ENCODE results near the gene TRIM17. TPM values are rescaled to one million over a fixed set of nuclear protein-coding genes. Genes with fewer than 3 reads are reported as not detected.

TRIM17 gene
- total and polyA plus RNA-seq, 9 donors = 0.27 to 1.0 (median 0.57) TPM

GRCh38 chr1:228410015-228410414 lies 6.6 kb downstream of the TRIM17 start:
- WGBS (ENCODE audit: insufficient coverage) = 80% methylated on average over 5 of the region's 8 CpGs
- H3K4me1 ChIP-seq (ENCODE audit: control insufficient read depth, insufficient read depth, low read length) = peaks cover 21% of the 10 kb centered on the region
- H3K27ac ChIP-seq (ENCODE audit: low read length) = no peak overlapping the region
- no peak for DNase-seq
- H3K9me3 ChIP-seq (replicated peaks; ENCODE audit: control insufficient read depth, low read depth, low read length) = no peaks in the 10 kb centered on the region
- H3K36me3 ChIP-seq (ENCODE audit: control insufficient read depth, insufficient read depth, low read length) = peaks cover 6% of the 10 kb centered on the region
- H3K4me3 ChIP-seq (ENCODE audit: low read length) = no peak overlapping the region
- H3K27me3 ChIP-seq (ENCODE audit: control insufficient read depth, insufficient read depth, low read length) = peaks cover 7% of the 10 kb centered on the region

GRCh38 chr1:228408869-228409805 lies 7.5 kb downstream of the TRIM17 start:
- Histone ChIP-seq H3K4me1 (ENCODE audit: control insufficient read depth, insufficient read depth, low read length) (peaks cover 23% of the 10 kb centered on the region), H3K27ac (ENCODE audit: low read length) (no peak overlapping the region), H3K9me3 (replicated peaks; ENCODE audit: control insufficient read depth, low read depth, low read length) (no peaks in the 10 kb centered on the region), H3K4me3 (ENCODE audit: low read length) (no peak overlapping the region), H3K36me3 (ENCODE audit: control insufficient read depth, insufficient read depth, low read length) (peaks cover 6% of the 10 kb centered on the region), H3K27me3 (ENCODE audit: control insufficient read depth, insufficient read depth, low read length) (no peaks in the 10 kb centered on the region)
- no peak for DNase-seq
- WGBS (ENCODE audit: insufficient coverage) = 88% methylated on average over 12 of the region's 19 CpGs

DNA sequence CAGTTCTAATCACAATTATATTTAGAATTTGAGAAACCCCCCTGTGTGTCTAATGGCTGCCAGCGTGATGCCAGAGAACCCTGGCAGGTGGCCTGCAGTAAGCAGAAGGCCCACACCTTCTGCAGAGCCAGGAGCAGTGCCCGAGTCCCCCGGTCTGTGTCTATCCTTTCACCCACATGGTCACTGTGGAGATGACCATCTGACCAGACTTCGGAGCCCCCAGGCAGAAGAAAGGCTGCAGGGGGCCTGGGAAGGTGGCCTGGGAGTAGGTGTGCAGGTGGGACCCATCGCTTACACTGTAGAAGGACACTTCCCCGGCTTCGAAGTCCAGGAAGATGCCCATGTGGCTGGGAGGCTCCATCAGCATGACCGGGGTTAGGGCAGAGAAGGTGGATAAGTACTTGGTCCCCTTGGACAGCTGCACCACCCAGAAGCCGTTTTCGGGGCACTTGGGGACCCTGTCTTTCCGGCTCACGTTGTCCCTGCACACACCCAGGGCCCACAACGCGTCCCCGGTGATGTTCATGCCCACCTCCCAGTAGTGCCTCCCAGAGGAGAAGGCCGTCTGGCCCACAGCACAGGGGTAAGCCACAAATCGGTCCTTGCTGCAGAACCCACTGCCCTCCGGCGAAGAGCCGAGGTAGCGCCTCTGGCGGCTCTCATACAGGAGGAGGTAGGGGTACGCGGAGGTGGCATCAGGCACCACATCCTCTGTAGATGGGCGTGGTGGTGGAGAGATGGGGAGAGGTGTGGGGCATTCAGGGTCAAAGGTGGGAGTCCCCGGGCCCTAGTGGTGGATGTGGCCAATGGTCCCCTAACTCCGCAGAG lies 8.4 kb downstream of the TRIM17 start:
- Histone ChIP-seq H3K4me3 (ENCODE audit: low read length) (no peak overlapping the region), H3K27ac (ENCODE audit: low read length) (no peak overlapping the region)
- WGBS (ENCODE audit: insufficient coverage) = 95% methylated on average over 20 of the region's 27 CpGs

DNA sequence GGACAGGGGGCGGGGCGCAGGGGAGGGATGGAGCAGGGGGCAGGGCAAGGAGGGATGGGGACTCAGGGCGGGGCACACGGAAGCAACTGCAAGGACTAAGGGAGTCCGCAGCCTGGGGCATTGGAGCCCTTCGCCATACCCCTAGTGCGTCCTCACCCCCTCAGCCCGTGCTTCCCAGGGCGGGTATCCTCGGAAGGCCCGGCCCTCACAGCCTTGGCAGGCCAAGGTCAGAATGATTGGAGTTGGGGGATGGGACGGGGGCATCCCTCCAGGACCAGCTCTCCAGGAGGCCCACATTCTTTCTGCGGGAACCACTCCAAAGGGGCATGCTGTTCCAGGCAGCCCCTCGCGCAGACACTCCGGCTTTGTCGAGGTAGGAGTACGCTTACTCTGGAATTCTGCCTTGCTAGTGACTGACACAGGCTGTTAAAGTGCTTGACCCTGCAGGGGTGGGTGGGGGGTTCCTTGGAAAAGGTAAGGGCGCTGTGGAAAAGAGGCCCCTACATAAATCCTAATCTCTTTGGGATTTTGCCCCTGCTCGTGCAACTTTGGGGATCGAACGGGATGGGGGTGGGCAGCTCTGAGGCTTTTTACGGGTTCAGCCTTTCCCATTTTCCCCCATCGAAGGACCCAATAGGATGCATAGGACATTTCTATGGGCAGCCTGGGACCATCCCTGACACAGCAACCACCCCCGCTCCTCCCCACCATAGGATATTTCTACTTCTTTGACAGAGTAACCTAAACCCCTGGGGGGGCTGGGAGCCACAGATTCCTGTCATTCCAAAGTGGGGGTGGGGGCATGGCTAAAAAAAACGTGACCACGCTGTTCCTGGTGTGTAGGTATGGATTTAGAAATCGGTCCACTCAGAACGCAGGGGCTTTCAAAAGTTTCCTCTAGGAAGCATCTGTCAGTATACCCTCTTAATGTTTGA lies 9.3 kb downstream of the TRIM17 start:
- Histone ChIP-seq H3K27ac (ENCODE audit: low read length) (peak overlapping the region; percentile 35), H3K9me3 (replicated peaks; ENCODE audit: control insufficient read depth, low read depth, low read length) (no peaks in the 10 kb centered on the region), H3K27me3 (ENCODE audit: control insufficient read depth, insufficient read depth, low read length) (no peaks in the 10 kb centered on the region), H3K4me1 (ENCODE audit: control insufficient read depth, insufficient read depth, low read length) (peaks cover 23% of the 10 kb centered on the region), H3K36me3 (ENCODE audit: control insufficient read depth, insufficient read depth, low read length) (peaks cover 16% of the 10 kb centered on the region), H3K4me3 (ENCODE audit: low read length) (peak overlapping the region; percentile 78)
- 6% methylated on average over 9 of the region's 29 CpGs for WGBS (ENCODE audit: insufficient coverage)
- no peak for DNase-seq

More for the DNA sequence above, 8.4 kb downstream of the TRIM17 start:
- H3K4me1 ChIP-seq (ENCODE audit: control insufficient read depth, insufficient read depth, low read length) = peaks cover 23% of the 10 kb centered on the region
- H3K36me3 ChIP-seq (ENCODE audit: control insufficient read depth, insufficient read depth, low read length) = peaks cover 9% of the 10 kb centered on the region
- no peaks in the 10 kb centered on the region for H3K27me3 ChIP-seq (ENCODE audit: control insufficient read depth, insufficient read depth, low read length)
- no peak for DNase-seq
- no peaks in the 10 kb centered on the region for H3K9me3 ChIP-seq (replicated peaks; ENCODE audit: control insufficient read depth, low read depth, low read length)

DNA sequence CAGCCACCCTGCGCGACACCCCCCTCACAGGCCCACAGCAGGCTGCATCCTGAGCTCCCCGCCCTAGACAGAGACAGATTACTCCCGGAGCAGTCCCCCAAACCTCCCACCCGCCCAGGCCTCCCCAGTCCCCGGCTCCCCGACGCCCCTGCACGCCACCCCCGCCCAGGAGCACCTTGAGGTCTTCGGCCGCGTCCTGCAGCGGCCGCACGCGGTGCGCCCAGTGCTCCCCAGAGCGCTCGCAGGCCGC lies 10.8 kb downstream of the TRIM17 start:
- Histone ChIP-seq H3K4me1 (ENCODE audit: control insufficient read depth, insufficient read depth, low read length) (peaks cover 23% of the 10 kb centered on the region), H3K9me3 (replicated peaks; ENCODE audit: control insufficient read depth, low read depth, low read length) (no peaks in the 10 kb centered on the region), H3K4me3 (ENCODE audit: low read length) (peak overlapping the region; percentile 78), H3K27me3 (ENCODE audit: control insufficient read depth, insufficient read depth, low read length) (no peaks in the 10 kb centered on the region), H3K27ac (ENCODE audit: low read length) (no peak overlapping the region), H3K36me3 (ENCODE audit: control insufficient read depth, insufficient read depth, low read length) (peaks cover 23% of the 10 kb centered on the region)
- WGBS (ENCODE audit: insufficient coverage) = 0% methylated on average over 15 of the region's 21 CpGs
- no peak for DNase-seq

GRCh38 chr1:228405200-228405978 lies 11.3 kb downstream of the TRIM17 start:
- Histone ChIP-seq H3K27ac (ENCODE audit: low read length) (no peak overlapping the region), H3K4me3 (ENCODE audit: low read length) (peak overlapping the region; percentile 78)
- 21% methylated on average over 10 of the region's 11 CpGs for WGBS (ENCODE audit: insufficient coverage)

DNA sequence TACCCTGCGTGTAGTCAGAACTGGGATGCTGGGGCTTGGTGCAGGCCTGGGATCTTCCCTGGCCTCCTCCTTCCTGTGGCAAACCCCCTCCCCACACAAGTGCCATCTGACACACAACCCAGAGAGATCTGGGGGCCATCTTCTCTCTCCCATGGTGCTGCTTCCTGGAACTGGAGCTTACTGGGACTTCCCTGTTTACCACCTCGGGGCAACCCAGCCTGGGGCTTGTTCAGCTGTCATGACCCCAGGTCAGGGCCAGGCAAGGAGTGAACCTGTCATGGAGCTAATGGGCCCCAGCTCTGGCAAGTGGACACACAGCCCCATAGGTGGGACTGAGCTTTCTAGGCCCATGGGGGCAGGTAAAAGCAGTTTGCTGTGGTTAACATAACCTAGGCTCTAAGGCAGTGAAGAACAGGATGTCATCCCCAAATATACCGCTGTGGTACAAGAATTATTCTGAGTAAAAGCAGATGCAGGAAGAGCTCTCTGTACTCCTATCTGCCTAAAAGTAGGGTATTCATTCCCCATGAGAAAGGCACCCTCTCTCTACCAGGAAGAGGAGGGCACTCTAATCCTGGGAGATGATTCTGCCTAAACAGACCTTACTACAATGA lies 12.4 kb downstream of the TRIM17 start:
- H3K9me3 ChIP-seq (replicated peaks; ENCODE audit: control insufficient read depth, low read depth, low read length) = no peaks in the 10 kb centered on the region
- H3K4me3 ChIP-seq (ENCODE audit: low read length) = no peak overlapping the region
- peaks cover 23% of the 10 kb centered on the region for H3K4me1 ChIP-seq (ENCODE audit: control insufficient read depth, insufficient read depth, low read length)
- no peak overlapping the region for H3K27ac ChIP-seq (ENCODE audit: low read length)
- 92% methylated on average over 2 of the region's 3 CpGs for WGBS (ENCODE audit: insufficient coverage)
- no peaks in the 10 kb centered on the region for H3K27me3 ChIP-seq (ENCODE audit: control insufficient read depth, insufficient read depth, low read length)
- no peak for DNase-seq
- peaks cover 22% of the 10 kb centered on the region for H3K36me3 ChIP-seq (ENCODE audit: control insufficient read depth, insufficient read depth, low read length)

More at GRCh38 chr1:228405200-228405978, 11.3 kb downstream of the TRIM17 start:
- Histone ChIP-seq H3K9me3 (replicated peaks; ENCODE audit: control insufficient read depth, low read depth, low read length) (no peaks in the 10 kb centered on the region), H3K36me3 (ENCODE audit: control insufficient read depth, insufficient read depth, low read length) (peaks cover 24% of the 10 kb centered on the region), H3K4me1 (ENCODE audit: control insufficient read depth, insufficient read depth, low read length) (peaks cover 23% of the 10 kb centered on the region), H3K27me3 (ENCODE audit: control insufficient read depth, insufficient read depth, low read length) (no peaks in the 10 kb centered on the region)
- DNase-seq = no peak

DNA sequence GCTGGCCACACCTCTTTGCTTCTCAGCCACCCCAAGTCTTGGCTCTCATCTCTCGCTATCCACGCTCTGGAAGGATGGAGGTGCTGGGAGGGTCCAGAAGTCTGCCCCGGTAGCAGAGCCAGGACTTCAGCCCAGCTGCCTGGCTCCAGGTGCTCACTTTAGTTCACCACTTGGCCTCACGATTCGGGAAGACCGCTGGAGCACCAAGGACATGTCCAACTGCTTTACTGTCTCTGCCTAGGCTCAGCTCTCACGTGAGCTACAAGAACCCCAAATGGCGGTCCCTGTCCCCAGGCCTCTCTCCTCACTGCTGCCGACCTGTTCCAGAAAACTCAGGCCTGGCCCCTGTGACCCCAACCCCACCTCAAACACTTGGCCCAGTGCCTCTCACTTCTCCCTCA lies 13.4 kb downstream of the TRIM17 start:
- no peak overlapping the region for H3K27ac ChIP-seq (ENCODE audit: low read length)
- WGBS (ENCODE audit: insufficient coverage) = 82% methylated on average over 9 of the region's 9 CpGs
- no peak overlapping the region for H3K4me3 ChIP-seq (ENCODE audit: low read length)
- peaks cover 23% of the 10 kb centered on the region for H3K4me1 ChIP-seq (ENCODE audit: control insufficient read depth, insufficient read depth, low read length)
- DNase-seq = no peak
- H3K9me3 ChIP-seq (replicated peaks; ENCODE audit: control insufficient read depth, low read depth, low read length) = no peaks in the 10 kb centered on the region
- no peaks in the 10 kb centered on the region for H3K27me3 ChIP-seq (ENCODE audit: control insufficient read depth, insufficient read depth, low read length)
- H3K36me3 ChIP-seq (ENCODE audit: control insufficient read depth, insufficient read depth, low read length) = peaks cover 29% of the 10 kb centered on the region

DNA sequence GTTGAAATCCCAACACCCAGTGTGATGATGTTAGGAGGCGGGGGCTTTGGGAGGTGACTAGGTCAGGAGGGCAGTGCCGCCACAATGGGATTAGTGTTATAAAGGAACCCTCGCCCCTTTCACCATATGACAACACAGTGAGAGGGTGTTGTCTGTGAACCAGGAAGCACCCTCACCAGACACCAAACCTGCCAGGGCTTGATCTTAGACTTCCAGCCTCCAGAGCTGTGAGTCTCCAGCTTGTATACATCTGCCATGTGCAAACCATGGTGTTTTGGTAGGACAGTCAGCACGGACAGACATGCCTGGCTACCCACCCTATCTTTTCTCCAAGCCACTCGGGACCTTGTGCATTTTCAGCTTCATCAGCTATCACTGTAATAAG lies 14.0 kb downstream of the TRIM17 start:
- H3K36me3 ChIP-seq (ENCODE audit: control insufficient read depth, insufficient read depth, low read length) = peaks cover 31% of the 10 kb centered on the region

More for the DNA sequence above, 14.0 kb downstream of the TRIM17 start:
- Histone ChIP-seq H3K27ac (ENCODE audit: low read length) (no peak overlapping the region), H3K4me3 (ENCODE audit: low read length) (no peak overlapping the region), H3K4me1 (ENCODE audit: control insufficient read depth, insufficient read depth, low read length) (peaks cover 17% of the 10 kb centered on the region), H3K9me3 (replicated peaks; ENCODE audit: control insufficient read depth, low read depth, low read length) (no peaks in the 10 kb centered on the region), H3K27me3 (ENCODE audit: control insufficient read depth, insufficient read depth, low read length) (no peaks in the 10 kb centered on the region)
- WGBS (ENCODE audit: insufficient coverage) = 94% methylated on average over 2 of the region's 5 CpGs
- no peak for DNase-seq

All from muscle of leg (tissue), 11 donors.